AG04450 (cell line): ENCODE results near the gene DDX31. TPM values are rescaled to one million over a fixed set of nuclear protein-coding genes. Genes with fewer than 3 reads are reported as not detected.

Source experiments
- CTCF ChIA-PET: fragments of 300-600, 350-600 bp; formaldehyde crosslinking; extraction: SDS; loops from one replicate; lab custom pipeline; 2022; ENCODE audit warnings: antibody characterized with exemption, inconsistent platforms; lab: Charles Lee
- POLR2A ChIA-PET: fragments of 350-600 bp; formaldehyde crosslinking; extraction: SDS; loops from one replicate; lab custom pipeline; 2021; ENCODE audit warnings: antibody characterized with exemption, inconsistent platforms; lab: Yijun Ruan, JAX
- DNase-seq: peaks from one replicate; pipeline ENCODE4 v3.0.0-alpha.2; 2011; ENCODE audit warnings: low read depth, low spot score
- H3K27ac ChIP-seq: one replicate; pipeline ENCODE4 v1.5.1; 2012; ENCODE audit warnings: low read depth, low read length, control low read depth
- H3K27me3 ChIP-seq: one replicate; pipeline ENCODE4 v1.6.0; 2012; ENCODE audit warnings: low read length; ENCODE audit not compliant: control insufficient read depth, insufficient read depth
- H3K4me3 ChIP-seq: 2 replicates; pipeline ENCODE4 v1.5.1; 2011; ENCODE audit warnings: mild to moderate bottlenecking, low read depth, low read length, control low read depth
- H3K9me3 ChIP-seq: 2 replicates; pipeline ENCODE4 v1.5.1; 2012; ENCODE audit warnings: low read length; ENCODE audit not compliant: control insufficient read depth, insufficient read depth
- CTCF ChIP-seq: IDR thresholded peaks from 2 replicates; pipeline ENCODE4 v1.5.1; 2011; ENCODE audit warnings: low read depth, low read length, control low read depth, inconsistent platforms
- polyA plus RNA-seq: library from polyadenylated mRNA; depleted of rRNA; stranded (reverse); fragments of >200 nt; gene quantifications from 2 replicates; pipeline ENCODE4 v1.2.3, GENCODE V29; 2011

The DDX31 gene
- polyA plus RNA-seq, 1 experiment: 12.2 TPM

- H3K27ac ChIP-seq: no peak overlapping the region
- ChIA-PET CTCF (no interaction called here), POLR2A (no interaction called here)
- H3K27me3 ChIP-seq: peaks cover 5% of the 10 kb centered on the region
- DNase-seq: peak; percentile 4
- H3K4me3 ChIP-seq: no peak overlapping the region
- peaks cover 3% of the 10 kb centered on the region; the same call in 1 of the 2 replicates for H3K9me3 ChIP-seq
- no peak for TF ChIP-seq CTCF
Observed at GRCh38 chr9:132703336-132703735, 33.6 kb upstream of the DDX31 start.

GRCh38 chr9:132702254-132702653 is 32.5 kb upstream of the DDX31 start:
- Histone ChIP-seq H3K4me3 (no peak overlapping the region), H3K27ac (no peak overlapping the region), H3K9me3 (peaks cover 6% of the 10 kb centered on the region; the same call in 1 of the 2 replicates), H3K27me3 (peaks cover 5% of the 10 kb centered on the region)
- no peak for TF ChIP-seq CTCF
- CTCF ChIA-PET: no interaction called here
- no peak for DNase-seq
- POLR2A ChIA-PET: no interaction called here

GRCh38 chr9:132699956-132700355 is 30.2 kb upstream of the DDX31 start:
- ChIA-PET CTCF (interaction anchor here (0.7 kb wide), 1 partner anchor 322 kb away, joined by 3 read pairs; no protein-coding TSS in a partner anchor), POLR2A (interaction anchor here (0.6 to 1.7 kb wide), 6 partner anchors 12 to 245 kb away, joined by 3 to 6 read pairs (median 4); partner anchors contain the start of gene GTF3C4)
- H3K27me3 ChIP-seq: no peaks in the 10 kb centered on the region
- no peak overlapping the region for H3K4me3 ChIP-seq
- H3K27ac ChIP-seq: no peak overlapping the region
- peak; percentile 27 for DNase-seq
- TF ChIP-seq CTCF: no peak
- peaks cover 15% of the 10 kb centered on the region; the same call in 1 of the 2 replicates for H3K9me3 ChIP-seq

GRCh38 chr9:132698989-132699388 is 29.2 kb upstream of the DDX31 start:
- peaks cover 15% of the 10 kb centered on the region; the same call in 1 of the 2 replicates for H3K9me3 ChIP-seq
- no peak for DNase-seq
- no peaks in the 10 kb centered on the region for H3K27me3 ChIP-seq
- no peak overlapping the region for H3K4me3 ChIP-seq
- no peak overlapping the region for H3K27ac ChIP-seq
- POLR2A ChIA-PET: interaction anchor here (0.7 to 1.7 kb wide), 2 partner anchors 25 to 28 kb away, joined by 4 to 5 read pairs; partner anchors contain the start of gene GTF3C4
- CTCF ChIA-PET: interaction anchor here (0.5 to 0.7 kb wide), 3 partner anchors 17 to 462 kb away, joined by 3 to 4 read pairs (median 4); no protein-coding TSS in a partner anchor
- TF ChIP-seq CTCF: no peak

GRCh38 chr9:132697230-132697629 is 27.4 kb upstream of the DDX31 start:
- ChIA-PET POLR2A (no interaction called here), CTCF (no interaction called here)
- DNase-seq: no peak
- no peak overlapping the region for H3K27ac ChIP-seq
- H3K9me3 ChIP-seq: peaks cover 12% of the 10 kb centered on the region; the same call in 1 of the 2 replicates
- TF ChIP-seq CTCF: no peak
- no peak overlapping the region for H3K4me3 ChIP-seq
- H3K27me3 ChIP-seq: no peaks in the 10 kb centered on the region
